HuH-7.5 (cell line): ENCODE data around the gene OCA2.

Experiments used
- DNase-seq: peaks from one replicate; pipeline ENCODE4 v3.0.0; 2011; ENCODE audit warnings: low spot score

The OCA2 gene

DNA sequence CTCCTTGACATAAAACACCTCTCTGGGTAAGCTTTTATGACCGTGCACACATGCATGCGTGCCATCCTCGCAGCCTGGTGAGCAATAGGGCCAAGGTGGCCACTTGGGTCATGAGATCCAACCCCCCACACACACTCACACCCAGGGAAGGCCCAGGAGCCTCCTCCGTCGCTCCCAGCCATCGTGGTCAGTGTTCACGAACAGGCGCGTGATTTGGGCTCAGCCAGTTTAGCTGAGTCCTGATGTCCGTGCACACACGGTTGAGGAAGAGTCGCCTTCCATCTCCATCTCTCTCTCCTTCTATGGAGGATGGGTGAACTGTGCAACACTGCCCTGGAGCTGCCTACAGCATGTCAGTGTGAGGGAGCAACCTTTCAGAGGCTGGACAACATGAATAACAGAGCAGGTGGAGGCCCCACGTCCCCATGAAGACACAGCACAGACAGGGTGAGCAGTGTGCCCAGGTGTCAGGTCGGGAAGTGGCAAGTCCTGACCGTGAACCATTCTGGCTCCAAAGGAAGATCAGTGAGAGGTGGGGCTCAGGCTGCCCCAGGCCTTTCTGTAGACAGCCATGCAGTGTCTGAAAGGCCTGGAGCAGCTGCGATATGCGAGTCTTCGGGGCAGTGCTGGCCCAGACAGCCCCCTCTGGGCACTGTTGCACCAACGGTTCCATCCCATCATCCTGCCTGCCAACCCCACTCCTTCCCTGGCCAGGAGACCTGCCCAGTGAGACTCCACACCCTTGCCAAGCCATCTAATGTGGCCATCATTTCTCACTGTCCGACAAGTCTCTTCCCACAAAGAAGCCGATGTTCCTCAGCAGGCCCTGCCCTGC lies 253.4 kb downstream of the OCA2 start:
- DNase-seq, result no peak

DNA sequence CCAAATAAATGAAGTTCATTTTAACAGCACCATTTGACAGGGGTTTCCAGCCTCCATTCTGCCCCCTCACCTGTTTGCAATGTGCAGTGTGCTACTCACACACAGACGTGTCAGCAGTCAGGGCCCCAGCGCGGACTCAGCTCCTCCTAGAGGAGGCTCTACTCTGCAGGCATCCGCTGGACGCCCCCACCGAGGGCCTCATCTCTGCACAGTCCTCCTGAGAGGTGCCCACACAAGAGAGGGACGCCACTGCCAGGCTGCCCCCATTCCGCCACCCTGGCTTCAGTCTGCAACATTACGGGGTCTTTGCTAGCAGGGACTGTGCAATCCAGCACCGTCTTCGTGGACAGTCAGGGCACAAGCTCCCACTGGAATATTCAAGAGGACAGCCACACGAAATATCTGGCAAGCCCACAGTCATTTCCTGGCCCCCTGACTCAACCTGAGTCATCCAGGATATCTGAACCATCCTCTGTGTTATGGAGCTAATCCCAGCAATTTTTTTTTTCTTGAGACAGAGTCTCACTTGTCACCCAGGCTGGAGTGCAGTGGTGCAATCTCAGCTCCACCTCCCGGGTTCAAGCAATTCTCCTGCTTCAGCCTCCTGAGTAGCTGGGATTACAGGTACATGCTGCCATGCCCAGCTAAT lies 255.0 kb downstream of the OCA2 start:
- no peak for DNase-seq

DNA sequence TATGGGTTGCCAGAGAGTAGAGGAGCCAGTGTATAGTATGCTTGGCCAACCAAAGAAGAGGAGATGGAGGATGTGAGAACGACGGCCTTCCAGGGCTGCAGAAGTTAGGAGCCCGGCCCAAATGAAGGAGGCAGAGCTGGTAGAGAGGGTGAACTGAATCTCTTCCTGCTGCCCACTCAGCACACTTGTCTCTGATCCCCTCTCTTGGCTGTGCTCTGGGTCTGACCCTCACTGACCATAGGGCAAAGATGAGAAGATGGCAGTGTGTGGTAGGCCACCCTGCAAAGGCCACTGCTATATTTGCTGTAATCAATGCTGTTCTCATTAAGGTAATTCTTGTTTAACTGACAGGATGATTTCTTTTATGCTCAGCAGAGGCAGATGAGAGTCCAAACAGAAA lies 256.0 kb downstream of the OCA2 start:
- DNase-seq, result no peak

DNA sequence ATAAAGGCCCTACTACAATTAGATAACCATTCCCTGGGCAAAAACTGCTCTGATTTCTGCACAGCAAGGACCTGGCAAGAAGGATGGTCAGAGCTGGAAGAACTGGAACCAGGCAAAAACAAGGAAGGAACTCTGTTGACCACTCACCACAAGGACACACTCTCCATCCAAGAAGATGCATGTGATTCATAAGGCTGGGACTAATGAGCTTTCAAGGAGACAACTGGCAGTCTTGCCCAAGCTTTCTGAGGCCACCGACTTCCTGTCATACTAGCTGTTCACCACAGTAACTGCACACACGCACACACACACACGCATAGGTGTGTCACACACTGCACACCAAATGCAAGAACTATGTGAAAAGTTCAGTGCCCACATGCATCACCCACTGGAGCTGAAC lies 256.6 kb downstream of the OCA2 start:
- no peak for DNase-seq

DNA sequence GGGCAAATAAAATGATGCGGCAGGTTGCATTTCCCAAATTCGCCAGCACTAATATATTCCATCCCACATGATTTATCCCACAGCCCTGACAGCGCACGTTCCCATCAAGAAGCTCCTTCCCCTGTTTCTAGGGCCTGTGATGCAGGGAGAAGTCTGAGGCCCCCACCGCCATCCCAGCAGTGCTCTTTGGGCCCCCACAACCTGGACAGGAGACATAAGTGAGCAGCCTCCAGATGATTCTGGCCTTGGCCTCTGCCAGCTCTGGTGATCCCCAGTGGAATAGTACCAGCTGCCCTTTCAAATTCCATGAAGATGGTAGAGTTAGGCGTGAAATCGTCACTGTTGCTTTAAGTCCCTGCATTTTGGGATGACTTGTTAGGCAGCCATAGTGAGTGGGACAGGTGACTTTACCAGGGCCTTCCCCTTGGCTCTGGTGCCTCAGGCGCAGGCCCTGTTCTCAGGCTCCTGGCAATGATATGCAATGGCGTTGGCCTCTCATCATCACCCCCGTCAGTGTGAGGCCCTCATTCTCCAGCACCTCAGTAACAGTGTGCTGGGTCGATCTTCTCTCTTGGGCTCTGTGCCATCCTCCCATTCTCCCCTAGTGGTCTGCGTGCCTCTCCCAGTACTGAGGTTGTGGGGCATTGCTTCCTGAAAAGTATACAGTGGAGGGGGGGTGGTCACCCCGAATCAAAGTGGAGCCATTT lies 263.7 kb downstream of the OCA2 start:
- DNase-seq, result no peak

DNA sequence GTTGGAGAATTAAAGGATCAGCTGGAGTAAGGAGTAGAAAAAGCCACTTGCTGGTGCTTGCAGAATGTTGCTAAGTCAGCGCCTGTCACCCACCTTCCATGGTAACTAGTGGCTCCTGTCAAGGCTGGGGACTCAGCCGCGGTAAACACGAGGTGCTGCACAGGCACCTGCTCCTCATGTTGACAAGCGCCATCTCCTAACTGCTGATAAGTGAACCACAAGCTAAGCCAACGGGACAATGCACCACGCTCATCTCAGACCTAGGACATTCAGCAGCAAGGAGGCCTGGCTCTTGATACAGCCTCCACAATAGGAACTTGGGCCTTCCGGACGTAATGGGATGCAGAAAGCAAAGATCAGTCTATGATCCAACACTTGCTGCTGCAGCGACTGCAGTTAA lies 264.4 kb downstream of the OCA2 start:
- no peak for DNase-seq

DNA sequence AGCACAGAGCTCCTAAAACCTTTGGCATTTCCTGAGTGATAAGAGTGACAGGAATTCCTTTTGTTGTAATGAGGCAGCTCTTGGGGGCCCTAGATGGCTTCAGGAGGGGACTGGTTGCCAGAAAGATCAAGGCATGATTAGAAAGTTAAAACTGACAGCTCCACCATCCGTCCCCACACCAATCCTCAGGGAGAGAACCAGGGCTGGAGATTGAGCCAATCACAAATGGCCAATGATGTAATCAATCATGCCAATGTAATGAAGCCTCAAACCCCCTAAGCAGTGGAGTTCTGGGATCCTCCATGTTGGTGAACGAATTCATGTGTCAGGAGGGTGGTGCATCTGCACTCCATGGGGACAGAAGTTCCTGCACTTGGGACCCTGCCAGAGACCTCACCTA lies 265.1 kb downstream of the OCA2 start:
- DNase-seq, result no peak

DNA sequence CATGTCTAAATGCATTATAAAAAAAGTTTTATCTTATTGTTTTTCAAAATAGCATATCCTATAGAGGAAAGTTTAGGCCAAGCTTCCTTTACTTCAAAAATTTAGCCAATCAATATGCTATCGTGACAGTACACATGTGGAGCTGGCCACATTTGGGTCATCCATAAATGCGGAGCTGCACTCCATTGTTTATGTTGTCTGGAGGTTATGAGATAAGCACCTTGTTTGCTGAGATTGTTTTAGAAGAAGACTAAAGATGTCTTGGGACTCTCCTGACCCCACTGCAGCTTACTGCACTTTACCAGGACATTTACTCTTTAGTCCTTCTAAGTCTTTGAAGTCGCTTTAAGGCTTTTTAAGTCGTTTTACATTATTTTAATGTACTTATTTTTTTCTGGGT lies 265.9 kb downstream of the OCA2 start:
- no peak for DNase-seq

DNA sequence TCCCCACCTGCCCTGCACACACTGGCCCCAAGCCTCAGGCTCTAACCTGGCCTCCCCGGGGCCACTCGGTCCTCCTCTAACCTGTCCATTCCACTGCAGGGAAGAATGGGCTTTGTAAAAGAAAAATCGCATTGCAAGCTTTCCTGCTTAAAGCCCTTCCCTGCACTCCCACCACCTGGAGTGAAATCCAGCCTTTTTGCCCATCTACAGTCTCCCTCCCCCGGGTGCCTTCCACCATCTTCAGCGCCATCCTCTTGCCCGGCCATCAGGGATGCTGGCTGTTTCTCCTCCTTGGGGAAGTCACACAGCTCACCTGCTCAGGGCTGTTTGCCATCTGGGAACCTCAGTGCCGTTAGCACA lies 266.9 kb downstream of the OCA2 start:
- DNase-seq, result no peak

DNA sequence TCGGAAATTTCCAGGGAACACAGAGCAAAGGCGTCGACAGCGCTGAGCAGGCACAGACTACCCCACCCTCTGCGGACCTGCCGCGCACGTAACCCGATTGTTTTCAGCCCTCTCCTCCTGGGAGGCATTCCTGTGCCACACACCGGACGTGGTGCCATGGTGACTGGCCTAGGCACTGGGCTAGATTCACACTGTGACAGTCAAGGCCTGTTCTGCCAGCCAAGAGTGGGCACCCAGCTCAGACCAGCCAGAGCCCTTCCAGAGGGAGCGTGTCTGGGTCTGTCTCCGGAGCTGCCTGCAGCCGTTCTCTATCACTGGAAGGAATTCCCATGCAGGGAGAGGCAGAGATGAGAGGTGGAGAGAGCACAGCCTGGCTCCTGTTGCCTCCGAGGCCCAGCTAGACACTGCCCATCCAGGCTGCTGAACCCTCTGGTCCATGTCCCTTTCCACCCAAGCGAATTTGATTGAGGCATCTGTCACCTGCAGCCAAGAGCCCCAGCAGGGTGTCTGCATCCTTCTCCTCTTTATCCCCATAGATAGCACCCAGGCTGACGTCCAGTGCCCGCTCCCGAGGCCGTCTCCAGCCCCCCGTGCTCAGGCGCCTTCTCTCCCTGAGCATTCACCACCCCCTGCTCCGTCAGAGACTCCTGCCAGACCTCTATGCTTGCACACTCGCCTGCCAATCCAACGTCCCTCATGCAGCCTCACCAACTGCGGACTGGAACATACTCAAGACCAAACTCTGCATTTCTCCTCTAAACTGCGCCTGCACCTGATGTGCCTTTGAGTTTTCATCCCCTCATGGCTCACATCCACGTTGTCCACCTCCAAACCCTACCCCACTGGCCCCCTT lies 267.5 kb downstream of the OCA2 start:
- no peak for DNase-seq

DNA sequence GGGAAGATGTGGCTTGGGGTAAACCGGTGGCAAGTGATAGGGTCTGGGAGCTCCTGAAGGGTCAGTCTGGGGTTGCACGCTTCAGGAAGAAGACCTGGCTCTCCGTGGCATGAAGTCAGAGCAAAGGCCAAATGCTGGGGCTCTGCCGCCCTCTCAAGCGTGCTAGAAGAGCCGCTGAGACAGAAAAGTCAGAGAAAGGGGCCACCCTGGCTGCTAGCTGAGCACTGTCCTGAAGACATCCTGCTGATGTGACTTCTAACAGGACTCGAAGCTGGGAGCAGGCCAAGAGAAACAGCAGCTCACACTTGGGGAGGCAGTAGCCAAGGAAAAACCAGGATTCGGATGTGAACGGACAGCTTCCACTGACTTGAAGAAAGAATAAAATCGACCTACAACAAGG lies 270.4 kb downstream of the OCA2 start:
- DNase-seq, result no peak

DNA sequence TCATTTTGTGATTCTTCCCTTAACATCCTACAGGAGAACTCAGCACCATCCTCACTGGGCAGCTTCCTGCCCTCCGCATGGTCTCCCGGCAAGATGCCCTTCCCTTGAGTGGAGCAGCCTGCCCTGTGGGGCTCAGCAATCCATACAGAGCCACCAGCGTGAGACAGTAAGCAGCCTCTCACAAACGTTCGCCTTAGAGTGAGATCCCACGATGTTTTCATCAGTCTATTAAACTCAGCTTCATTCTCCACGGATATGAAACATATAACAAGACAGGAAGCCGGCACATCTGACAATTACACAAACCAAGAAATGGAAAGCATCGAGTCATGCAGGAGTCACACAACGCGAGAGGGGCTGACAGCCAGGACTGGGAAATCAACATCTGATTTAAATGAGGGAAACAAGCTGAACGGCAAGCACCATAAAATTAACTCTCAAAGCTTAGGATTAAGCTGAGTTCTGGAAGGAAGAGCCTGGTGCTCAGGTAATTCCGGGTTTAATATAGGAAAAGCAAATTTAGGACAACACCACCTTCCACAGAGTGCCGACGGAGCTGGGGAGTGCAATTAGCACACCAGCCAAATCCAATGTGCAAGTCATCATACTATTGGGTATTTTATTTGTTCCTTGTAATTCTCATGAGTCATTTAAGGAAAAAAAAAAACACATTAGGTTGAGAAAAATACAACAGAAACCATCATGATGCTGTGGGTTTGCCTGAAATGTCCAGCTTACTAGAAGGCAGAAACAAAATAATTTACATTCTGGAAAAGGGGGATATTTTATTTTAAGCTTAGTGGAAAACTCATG lies 272.0 kb downstream of the OCA2 start:
- DNase-seq, result no peak

DNA sequence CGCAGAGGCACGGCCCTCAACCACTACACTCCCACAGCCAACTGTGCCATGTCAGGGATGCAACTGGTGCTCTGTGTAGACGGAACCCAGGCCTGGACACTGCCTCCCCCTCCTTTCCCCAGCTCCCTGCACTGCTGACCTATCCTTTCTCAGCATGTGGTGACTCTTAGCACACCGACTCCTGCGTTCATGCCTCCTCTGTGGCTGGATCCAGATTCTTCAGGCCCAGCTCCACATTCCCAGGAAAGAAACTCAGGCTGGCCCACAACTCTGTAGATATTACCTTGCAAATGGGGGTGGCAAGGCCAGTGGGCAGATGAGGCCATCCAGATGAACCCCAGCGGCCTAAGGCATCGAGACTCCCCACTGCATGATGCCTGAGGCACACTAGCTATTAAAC lies 272.7 kb downstream of the OCA2 start:
- no peak for DNase-seq

DNA sequence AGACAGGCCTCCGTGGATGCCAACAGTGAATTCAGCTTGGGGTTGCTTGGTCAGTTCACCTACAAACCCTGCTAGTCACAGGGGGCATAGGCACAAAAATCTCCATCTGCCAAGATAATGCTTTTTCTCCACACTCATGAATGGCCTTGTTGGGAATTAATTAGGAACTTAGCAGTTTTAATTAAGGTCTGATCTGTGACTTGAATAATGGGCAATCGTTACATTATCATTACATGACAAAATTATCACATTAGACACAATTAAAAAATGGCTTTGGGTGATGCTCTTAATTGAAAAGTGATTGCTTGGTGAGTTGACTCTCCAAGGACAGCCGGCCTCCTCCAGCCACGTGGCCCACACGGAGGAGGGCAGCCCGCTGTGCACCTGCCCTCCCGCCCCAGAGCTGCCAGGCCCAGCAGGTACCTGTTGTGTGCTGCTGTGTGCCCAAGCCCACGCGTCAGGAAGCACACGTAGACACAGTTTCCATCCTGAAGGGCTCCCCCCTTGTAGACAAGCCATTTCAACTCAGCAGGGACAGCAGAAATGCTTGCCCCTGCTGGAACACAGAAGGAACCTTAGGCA lies 274.2 kb downstream of the OCA2 start:
- DNase-seq, result no peak

DNA sequence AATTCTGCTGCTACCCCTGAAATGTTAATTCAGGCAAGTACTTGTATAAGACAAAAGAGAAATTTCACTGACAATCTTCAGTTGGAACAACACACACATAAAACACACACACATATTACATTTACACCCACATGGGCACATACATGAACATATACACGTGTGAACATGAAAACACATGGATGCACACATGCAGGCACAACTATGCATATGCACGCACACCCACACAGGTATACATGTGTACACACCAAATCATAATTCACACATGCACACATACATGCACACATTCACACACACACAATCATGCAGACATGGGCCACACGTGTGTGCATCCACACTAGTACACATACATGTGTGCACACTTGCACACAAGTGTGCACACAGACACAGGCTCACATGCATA lies 277.8 kb downstream of the OCA2 start:
- DNase-seq, result no peak

DNA sequence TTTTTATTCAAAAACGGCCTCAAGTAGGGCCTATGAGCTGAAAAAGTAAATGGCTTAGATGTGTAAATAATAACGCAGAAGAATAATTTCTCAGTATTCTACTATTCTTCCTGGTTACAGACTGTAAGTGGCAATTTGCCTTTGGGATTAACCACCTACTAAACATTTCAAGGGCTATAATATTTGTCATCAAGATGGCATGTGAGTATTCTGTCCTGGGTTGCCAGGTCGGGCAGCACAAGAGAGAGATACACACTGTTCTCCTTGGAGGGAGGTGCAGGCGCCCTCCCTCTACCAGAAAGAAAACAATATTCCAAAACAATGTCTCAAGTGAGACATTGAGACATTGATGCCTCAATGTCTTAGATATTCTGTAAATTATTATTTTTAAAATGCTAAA lies 278.4 kb downstream of the OCA2 start:
- no peak for DNase-seq

DNA sequence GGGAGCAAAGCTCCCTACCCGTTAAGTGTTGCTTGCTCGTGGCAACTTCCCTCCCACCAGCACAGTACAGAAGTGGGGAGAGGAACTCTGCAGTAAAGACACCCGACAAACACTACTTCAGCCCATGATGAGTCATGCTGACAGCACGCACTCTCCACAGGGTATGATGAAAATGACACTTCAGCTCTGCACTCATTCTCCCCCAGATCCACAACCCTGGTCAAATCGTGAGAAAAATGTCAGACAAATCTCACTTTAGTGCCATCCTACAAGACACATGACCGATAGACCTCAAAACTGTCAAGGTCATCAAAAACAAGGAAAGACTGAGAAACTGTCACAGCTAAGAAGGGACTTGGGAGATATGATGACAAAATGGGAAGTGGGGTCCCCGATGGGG lies 278.9 kb downstream of the OCA2 start:
- no peak for DNase-seq

DNA sequence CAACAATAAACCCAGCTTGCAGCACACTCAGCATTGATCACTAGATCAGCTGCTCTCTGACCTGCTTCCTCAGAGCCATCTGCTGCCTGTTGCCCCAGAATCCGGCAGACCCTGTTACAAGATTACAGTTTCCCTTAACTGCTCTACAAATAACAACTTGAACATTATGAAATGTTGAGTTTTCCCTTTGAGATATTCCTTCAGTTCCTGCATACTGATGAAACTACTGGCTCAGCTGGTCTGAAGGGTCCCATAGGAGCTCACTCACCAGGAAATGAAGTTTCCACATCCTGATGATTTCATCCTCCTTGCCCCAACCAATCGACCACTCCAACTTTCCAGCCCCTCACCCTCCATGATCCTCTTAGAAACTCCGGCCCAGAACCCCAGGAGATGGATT lies 281.9 kb downstream of the OCA2 start:
- DNase-seq, result no peak

DNA sequence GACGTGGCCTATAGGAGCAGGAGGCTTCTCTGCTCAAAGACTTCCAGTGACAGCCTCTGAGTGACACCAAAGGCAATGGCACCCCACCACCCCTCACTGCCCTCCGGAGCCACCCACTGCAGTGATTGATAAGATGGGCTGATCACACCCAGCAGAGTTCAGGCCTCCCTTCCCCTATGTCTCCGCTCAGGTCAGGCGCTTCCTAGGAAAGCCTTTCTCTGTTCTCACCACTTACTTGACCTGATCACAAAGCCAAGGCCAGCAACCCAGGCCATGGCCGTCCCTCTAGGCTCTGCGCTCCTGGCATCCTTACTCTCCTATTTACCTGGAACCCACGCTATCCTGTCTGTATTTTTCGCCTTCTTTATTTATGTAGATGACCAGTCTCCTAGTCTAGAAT lies 282.3 kb downstream of the OCA2 start:
- DNase-seq, result no peak

DNA sequence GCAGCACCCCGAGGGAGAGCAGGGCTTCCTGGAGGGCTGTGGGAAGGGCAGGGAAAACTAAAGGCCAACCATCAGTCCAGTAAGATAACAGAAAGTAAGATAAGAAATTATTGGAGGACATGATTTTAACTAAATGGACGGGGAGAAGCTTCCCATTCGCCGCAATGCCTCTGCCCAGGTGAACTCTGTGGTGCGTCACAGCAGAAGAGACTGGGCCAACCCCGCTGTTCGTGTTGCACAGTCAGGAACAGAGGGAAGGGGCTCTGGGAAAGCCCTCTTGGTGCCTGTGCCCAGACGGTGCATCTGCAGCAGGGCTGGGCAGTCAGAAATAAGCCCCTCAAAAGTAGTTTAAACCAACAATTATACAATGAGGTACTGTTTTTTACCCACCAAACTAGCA lies 284.1 kb downstream of the OCA2 start:
- DNase-seq, result no peak

DNA sequence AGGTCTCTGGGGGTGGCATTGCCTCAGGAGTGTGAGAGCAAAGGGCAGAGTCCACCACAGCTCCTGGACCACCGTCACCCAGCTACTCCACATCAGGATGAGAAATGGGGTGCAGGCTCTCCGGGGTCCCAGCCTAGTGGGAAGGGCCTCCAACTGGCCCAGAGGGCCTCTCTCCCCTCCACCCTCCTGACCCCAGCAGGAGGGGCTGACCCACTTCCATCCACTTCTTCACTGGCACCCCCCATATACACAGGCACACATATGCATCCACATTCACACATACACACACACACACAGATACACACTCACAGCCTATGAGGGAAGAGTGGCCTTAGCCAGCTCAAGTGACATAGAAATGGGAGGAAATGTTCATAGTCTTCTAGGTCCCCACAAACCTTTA lies 286.0 kb downstream of the OCA2 start:
- no peak for DNase-seq
